SU-DHL-6 (cell line): ENCODE results near the gene EPB41L2.

ENCODE experiments used
- H2AFZ ChIP-seq: fragments of 200-600 bp; sonication (generic); 2 replicates; pipeline ENCODE4 v1.6.1; 2014; ENCODE audit warnings: low read depth, mild to moderate bottlenecking, moderate library complexity, mixed read lengths, antibody characterized with exemption, low read length; ENCODE audit not compliant: severe bottlenecking
- H3F3A ChIP-seq: fragments of 200-600 bp; shearing (Covaris generic); 2 replicates; pipeline ENCODE4 v1.6.0; 2016; ENCODE audit warnings: antibody characterized with exemption, mild to moderate bottlenecking; ENCODE audit not compliant: insufficient read depth
- H3K27ac ChIP-seq: fragments of 200-600 bp; sonication (generic); 2 replicates; pipeline ENCODE4 v1.5.1; 2016; ENCODE audit warnings: low read depth, mild to moderate bottlenecking, low read length, moderate library complexity, mixed read lengths
- H3K27me3 ChIP-seq: fragments of 200-600 bp; sonication (generic), shearing (Covaris generic); 2 replicates; pipeline ENCODE4 v1.6.0; 2014; ENCODE audit warnings: mild to moderate bottlenecking, low read length
- H3K36me3 ChIP-seq: fragments of 200-600 bp; sonication (generic); 2 replicates; pipeline ENCODE4 v1.6.1; 2014; ENCODE audit warnings: mild to moderate bottlenecking, low read length, mixed read lengths
- H3K4me2 ChIP-seq: fragments of 300-600, 200-600 bp; shearing (Covaris generic), sonication (generic); 2 replicates; pipeline ENCODE4 v1.6.0; 2014; ENCODE audit warnings: low read length, low read depth, mild to moderate bottlenecking; ENCODE audit not compliant: poor library complexity, severe bottlenecking
- H3K4me3 ChIP-seq: fragments of 200-600 bp; sonication (generic); 2 replicates; pipeline ENCODE4 v1.5.1; 2014; ENCODE audit warnings: antibody characterized with exemption, low read length, mild to moderate bottlenecking, mixed read lengths; ENCODE audit not compliant: insufficient read depth, poor library complexity, severe bottlenecking
- H3K79me2 ChIP-seq: fragments of 200-600 bp; sonication (generic); 2 replicates; pipeline ENCODE4 v1.6.1; 2014; ENCODE audit warnings: mild to moderate bottlenecking, low read length, moderate library complexity; ENCODE audit not compliant: insufficient read depth
- H3K9ac ChIP-seq: fragments of 200-600 bp; sonication (generic); 2 replicates; pipeline ENCODE4 v1.7.0; 2014; ENCODE audit warnings: mild to moderate bottlenecking, low read length
- H3K9me2 ChIP-seq: fragments of 200-600 bp; sonication (generic); replicated peaks from 2 replicates; pipeline ENCODE4 v1.6.1; 2014; ENCODE audit warnings: low read length; ENCODE audit not compliant: insufficient read depth
- H3K9me3 ChIP-seq: fragments of 200-600 bp; sonication (generic); 2 replicates; pipeline ENCODE4 v1.6.1; 2014; ENCODE audit warnings: low read length, mixed read lengths; ENCODE audit not compliant: insufficient read depth
- H4K20me1 ChIP-seq: fragments of 200-600 bp; sonication (generic); 2 replicates; pipeline ENCODE4 v1.6.1; 2014; ENCODE audit warnings: low read depth, mild to moderate bottlenecking, antibody characterized with exemption, low read length, moderate library complexity, mixed read lengths
- CTCF ChIP-seq: fragments of 200-600 bp; sonication (generic); IDR thresholded peaks from one replicate; pipeline ENCODE4 v1.5.1; 2017; ENCODE audit warnings: antibody characterized with exemption, mild to moderate bottlenecking, low read length, moderate library complexity; ENCODE audit not compliant: insufficient read depth, poor library complexity, severe bottlenecking
- EZH2phosphoT487 ChIP-seq: fragments of 200-600 bp; sonication (generic), shearing (Covaris generic); conservative IDR thresholded peaks from 2 replicates; pipeline ENCODE4 v1.6.1; 2018; ENCODE audit warnings: mild to moderate bottlenecking, antibody characterized with exemption, low read length, moderate library complexity, mixed read lengths

The EPB41L2 gene

GRCh38 chr6:131049608-131050007, 13.4 kb downstream of the EPB41L2 start:
- Histone ChIP-seq H3K27me3 (no peaks in the 10 kb centered on the region), H3K9me3 (peaks cover 10% of the 10 kb centered on the region; the same call in 1 of the 2 replicates)
- TF ChIP-seq CTCF (no peak), EZH2phosphoT487 (no peak)

GRCh38 chr6:131048933-131049515, 14.0 kb downstream of the EPB41L2 start:
- no peak overlapping the region for H3K27ac ChIP-seq
- no peak overlapping the region for H3K9ac ChIP-seq
- no peaks in the 10 kb centered on the region for H3K79me2 ChIP-seq
- no peaks in the 10 kb centered on the region for H3F3A ChIP-seq
- no peak overlapping the region for H3K4me3 ChIP-seq
- no peaks in the 10 kb centered on the region for H3K9me2 ChIP-seq
- H3K4me2 ChIP-seq = no peak overlapping the region
- no peak overlapping the region for H2AFZ ChIP-seq
- H3K36me3 ChIP-seq = no peaks in the 10 kb centered on the region
- H3K27me3 ChIP-seq = no peaks in the 10 kb centered on the region
- no peaks in the 10 kb centered on the region for H4K20me1 ChIP-seq
- peaks cover 4% of the 10 kb centered on the region; the same call in 1 of the 2 replicates for H3K9me3 ChIP-seq
- TF ChIP-seq EZH2phosphoT487 (no peak), CTCF (no peak)

More at GRCh38 chr6:131049608-131050007, 13.4 kb downstream of the EPB41L2 start:
- Histone ChIP-seq H3F3A (no peaks in the 10 kb centered on the region), H2AFZ (no peak overlapping the region), H3K36me3 (no peaks in the 10 kb centered on the region), H3K27ac (no peak overlapping the region), H4K20me1 (no peaks in the 10 kb centered on the region), H3K4me3 (no peak overlapping the region), H3K79me2 (no peaks in the 10 kb centered on the region), H3K4me2 (no peak overlapping the region), H3K9me2 (no peaks in the 10 kb centered on the region), H3K9ac (no peak overlapping the region)

GRCh38 chr6:131048459-131048858, 14.6 kb downstream of the EPB41L2 start:
- Histone ChIP-seq H3K27me3 (no peaks in the 10 kb centered on the region), H3K36me3 (no peaks in the 10 kb centered on the region), H3K79me2 (no peaks in the 10 kb centered on the region), H3K9me2 (no peaks in the 10 kb centered on the region), H3K9ac (no peak overlapping the region), H3F3A (no peaks in the 10 kb centered on the region), H3K4me2 (no peak overlapping the region), H3K27ac (no peak overlapping the region), H2AFZ (no peak overlapping the region), H3K4me3 (no peak overlapping the region), H4K20me1 (no peaks in the 10 kb centered on the region), H3K9me3 (no peaks in the 10 kb centered on the region)
- TF ChIP-seq EZH2phosphoT487 (no peak), CTCF (no peak)
